Stimulated activated CD8-positive, alpha-beta memory T cell treated with anti-CD3 and anti-CD28 coated beads, Interleukin-2, amount 100 ng/mL, for 48 hours (primary cell): ENCODE measurements around the gene ETHE1.

ENCODE experiments used
- DNase-seq, 2 donors: peaks; one replicate each; pipeline ENCODE4 v3.0.0-alpha.2; 2020; ENCODE audit warnings: low read depth in 2 of 2

Gene ETHE1

GRCh38 chr19:43490759-43491158 is 36.2 kb downstream of the ETHE1 start:
- DNase-seq, result no peak

GRCh38 chr19:43489979-43490599 is 36.9 kb downstream of the ETHE1 start:
- no peak for DNase-seq

- no peak for DNase-seq
Observed at GRCh38 chr19:43489310-43489709, 37.7 kb downstream of the ETHE1 start.

- DNase-seq, result no peak
Observed at GRCh38 chr19:43488179-43488578, 38.8 kb downstream of the ETHE1 start.

GRCh38 chr19:43486412-43486811 is 40.6 kb downstream of the ETHE1 start:
- DNase-seq, result no peak

- DNase-seq, result no peak
Observed at GRCh38 chr19:43485951-43486350, 41.0 kb downstream of the ETHE1 start.

- DNase-seq, result no peak
Observed at GRCh38 chr19:43483281-43483680, 43.7 kb downstream of the ETHE1 start.

GRCh38 chr19:43482193-43482592 is 44.8 kb downstream of the ETHE1 start:
- no peak for DNase-seq

- no peak for DNase-seq
Observed at GRCh38 chr19:43481701-43482100, 45.3 kb downstream of the ETHE1 start.

- DNase-seq, result no peak
Observed at GRCh38 chr19:43480574-43480973, 46.4 kb downstream of the ETHE1 start.

- no peak for DNase-seq
Observed at GRCh38 chr19:43479961-43480561, 46.9 kb downstream of the ETHE1 start.

GRCh38 chr19:43479226-43479625 is 47.8 kb downstream of the ETHE1 start:
- DNase-seq, result no peak

- no peak for DNase-seq
Observed at GRCh38 chr19:43478323-43478722, 48.7 kb downstream of the ETHE1 start.

- no peak for DNase-seq
Observed at GRCh38 chr19:43476606-43477005, 50.4 kb downstream of the ETHE1 start.

- DNase-seq, result peak; percentile 90 to 95
Observed at GRCh38 chr19:43474986-43475705, 51.9 kb downstream of the ETHE1 start.

GRCh38 chr19:43474487-43474886 is 52.5 kb downstream of the ETHE1 start:
- DNase-seq, result no peak

- DNase-seq, result no peak
Observed at GRCh38 chr19:43471091-43471490, 55.9 kb downstream of the ETHE1 start.

GRCh38 chr19:43470288-43470687 is 56.7 kb downstream of the ETHE1 start:
- DNase-seq, result peak in 1 of 2 donors; percentile 46

GRCh38 chr19:43469160-43469480 is 57.9 kb downstream of the ETHE1 start:
- no peak for DNase-seq

GRCh38 chr19:43468354-43469159 is 58.4 kb downstream of the ETHE1 start:
- no peak for DNase-seq

- no peak for DNase-seq
Observed at GRCh38 chr19:43467730-43468129, 59.3 kb downstream of the ETHE1 start.

GRCh38 chr19:43467276-43467675 is 59.7 kb downstream of the ETHE1 start:
- no peak for DNase-seq
